Neural crest cell (in vitro differentiated cells): ENCODE data around the gene ATRNL1. TPM values are rescaled to one million over a fixed set of nuclear protein-coding genes. Genes with fewer than 3 reads are reported as not detected.

Experiments
- DNase-seq: peaks from one replicate; pipeline ENCODE4 v3.0.0; 2021; ENCODE audit warnings: low read depth, mixed read lengths, low spot score
- H3K27ac Mint-ChIP-seq: one replicate; pipeline ENCODE4 v1.8.0; 2021; ENCODE audit warnings: mild to moderate bottlenecking, mixed read lengths; ENCODE audit not compliant: unreplicated experiment
- H3K27me3 Mint-ChIP-seq: 2 replicates; pipeline ENCODE4 v1.8.0; 2021; ENCODE audit warnings: low read depth, mild to moderate bottlenecking, mixed read lengths
- H3K36me3 Mint-ChIP-seq: 2 replicates; pipeline ENCODE4 v1.8.0; 2021; ENCODE audit warnings: low read depth, mild to moderate bottlenecking, mixed read lengths
- H3K4me1 Mint-ChIP-seq: 2 replicates; pipeline ENCODE4 v1.8.0; 2021; ENCODE audit warnings: mixed read lengths
- H3K4me3 Mint-ChIP-seq: one replicate; pipeline ENCODE4 v1.8.0; 2021; ENCODE audit warnings: mild to moderate bottlenecking, mixed read lengths
- H3K9me3 Mint-ChIP-seq: 2 replicates; pipeline ENCODE4 v1.8.0; 2021; ENCODE audit warnings: mixed read lengths
- total RNA-seq: library from RNA; stranded (reverse); gene quantifications from 2 replicates; pipeline ENCODE4 v1.2.1, GENCODE V29; 2021
- TF ChIP-seq, protein P1 (sequence below): fragments of 200-600 bp; sonication (generic); conservative IDR thresholded peaks from 2 replicates; pipeline ENCODE4 v1.5.0; 2021; ENCODE audit warnings: antibody characterized with exemption, mild to moderate bottlenecking

The ATRNL1 gene
- total RNA-seq, 1 donor from 2014 or later: 46.9 TPM

GRCh38 chr10:115801457-115801856 lies 708.3 kb downstream of the ATRNL1 start:
- Mint-ChIP-seq H3K36me3 (peaks cover under 1% of the 10 kb centered on the region), H3K27ac (no peak overlapping the region), H3K27me3 (no peaks in the 10 kb centered on the region), H3K4me3 (no peak overlapping the region), H3K4me1 (peaks cover 4% of the 10 kb centered on the region), H3K9me3 (no peaks in the 10 kb centered on the region)
- DNase-seq: no peak
- TF ChIP-seq, protein P1, sequence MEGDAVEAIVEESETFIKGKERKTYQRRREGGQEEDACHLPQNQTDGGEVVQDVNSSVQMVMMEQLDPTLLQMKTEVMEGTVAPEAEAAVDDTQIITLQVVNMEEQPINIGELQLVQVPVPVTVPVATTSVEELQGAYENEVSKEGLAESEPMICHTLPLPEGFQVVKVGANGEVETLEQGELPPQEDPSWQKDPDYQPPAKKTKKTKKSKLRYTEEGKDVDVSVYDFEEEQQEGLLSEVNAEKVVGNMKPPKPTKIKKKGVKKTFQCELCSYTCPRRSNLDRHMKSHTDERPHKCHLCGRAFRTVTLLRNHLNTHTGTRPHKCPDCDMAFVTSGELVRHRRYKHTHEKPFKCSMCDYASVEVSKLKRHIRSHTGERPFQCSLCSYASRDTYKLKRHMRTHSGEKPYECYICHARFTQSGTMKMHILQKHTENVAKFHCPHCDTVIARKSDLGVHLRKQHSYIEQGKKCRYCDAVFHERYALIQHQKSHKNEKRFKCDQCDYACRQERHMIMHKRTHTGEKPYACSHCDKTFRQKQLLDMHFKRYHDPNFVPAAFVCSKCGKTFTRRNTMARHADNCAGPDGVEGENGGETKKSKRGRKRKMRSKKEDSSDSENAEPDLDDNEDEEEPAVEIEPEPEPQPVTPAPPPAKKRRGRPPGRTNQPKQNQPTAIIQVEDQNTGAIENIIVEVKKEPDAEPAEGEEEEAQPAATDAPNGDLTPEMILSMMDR: no peak

DNA sequence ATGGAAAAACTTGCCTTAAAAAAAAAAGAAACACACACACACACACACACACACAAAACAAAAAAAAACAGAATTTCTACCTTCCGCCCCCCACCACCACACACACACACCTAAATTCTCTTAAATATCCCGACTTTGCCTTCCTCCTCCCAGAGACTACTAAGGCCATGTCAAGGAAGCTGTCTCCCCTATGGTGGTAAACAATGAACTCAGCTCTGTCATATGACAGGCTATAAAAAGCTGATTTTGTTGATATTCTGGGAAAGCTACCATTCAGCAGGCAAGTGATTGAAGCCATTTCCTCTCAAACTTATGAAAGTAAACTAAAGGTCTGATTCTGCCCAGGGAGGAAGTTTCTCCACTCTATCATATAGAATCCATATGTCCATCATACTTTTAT lies 708.8 kb downstream of the ATRNL1 start:
- DNase-seq: no peak
- Mint-ChIP-seq H3K27ac (no peak overlapping the region), H3K9me3 (no peaks in the 10 kb centered on the region), H3K4me1 (peaks cover 4% of the 10 kb centered on the region), H3K4me3 (no peak overlapping the region), H3K27me3 (no peaks in the 10 kb centered on the region), H3K36me3 (no peaks in the 10 kb centered on the region)
- TF ChIP-seq, protein P1: no peak

- Mint-ChIP-seq H3K27me3 (no peaks in the 10 kb centered on the region), H3K9me3 (no peaks in the 10 kb centered on the region), H3K4me1 (peaks cover 4% of the 10 kb centered on the region), H3K27ac (no peak overlapping the region), H3K4me3 (no peak overlapping the region), H3K36me3 (no peaks in the 10 kb centered on the region)
- DNase-seq: no peak
- TF ChIP-seq, protein P1: no peak
These were observed 709.7 kb downstream of the ATRNL1 start for GRCh38 chr10:115802911-115803310.

DNA sequence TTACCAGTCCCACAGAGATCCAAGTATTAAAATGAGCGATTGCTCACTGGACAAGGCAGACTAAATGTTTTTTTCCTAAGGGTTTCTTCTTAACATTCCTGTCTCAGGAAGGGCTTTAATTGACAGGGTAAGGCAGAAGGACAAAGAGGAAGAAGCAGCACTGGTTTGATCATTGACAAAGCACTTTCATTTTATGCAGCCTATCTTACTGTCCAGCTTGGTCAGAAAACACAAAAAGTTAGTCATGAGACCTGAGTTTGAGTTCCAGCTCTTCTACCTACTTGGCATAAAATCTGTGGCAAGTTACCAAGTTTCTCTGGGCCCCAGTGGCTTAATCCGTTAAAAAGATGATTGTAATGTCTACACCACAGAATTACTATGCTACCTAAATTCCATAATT lies 721.4 kb downstream of the ATRNL1 start:
- TF ChIP-seq, protein P1: no peak
- Mint-ChIP-seq H3K4me1 (peaks cover 5% of the 10 kb centered on the region), H3K27ac (no peak overlapping the region), H3K4me3 (no peak overlapping the region), H3K9me3 (no peaks in the 10 kb centered on the region), H3K36me3 (no peaks in the 10 kb centered on the region), H3K27me3 (no peaks in the 10 kb centered on the region)
- DNase-seq: no peak

DNA sequence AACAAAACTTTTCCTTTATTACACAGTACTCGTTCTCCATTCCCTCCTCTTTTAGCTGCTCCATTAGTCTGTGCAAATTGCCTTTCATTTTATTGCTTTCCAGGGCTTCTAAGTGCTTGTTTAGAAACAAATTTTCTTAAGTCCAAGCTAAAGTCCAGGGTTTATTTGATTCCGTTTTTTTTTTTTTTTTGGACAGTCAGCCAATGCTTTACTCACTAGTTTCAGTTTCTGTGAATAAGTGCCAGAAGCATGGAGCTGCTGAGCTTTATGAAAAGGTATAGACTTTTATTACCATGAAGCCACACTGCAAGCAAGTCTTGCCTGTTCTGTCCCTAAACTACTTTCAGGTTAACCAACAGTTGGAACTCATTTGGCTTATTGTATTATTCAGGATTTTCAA lies 724.8 kb downstream of the ATRNL1 start:
- Mint-ChIP-seq H3K36me3 (peaks cover 8% of the 10 kb centered on the region), H3K27me3 (no peaks in the 10 kb centered on the region), H3K9me3 (peaks cover 11% of the 10 kb centered on the region), H3K27ac (no peak overlapping the region), H3K4me1 (peaks cover 5% of the 10 kb centered on the region), H3K4me3 (no peak overlapping the region)
- DNase-seq: no peak
- TF ChIP-seq, protein P1: no peak

DNA sequence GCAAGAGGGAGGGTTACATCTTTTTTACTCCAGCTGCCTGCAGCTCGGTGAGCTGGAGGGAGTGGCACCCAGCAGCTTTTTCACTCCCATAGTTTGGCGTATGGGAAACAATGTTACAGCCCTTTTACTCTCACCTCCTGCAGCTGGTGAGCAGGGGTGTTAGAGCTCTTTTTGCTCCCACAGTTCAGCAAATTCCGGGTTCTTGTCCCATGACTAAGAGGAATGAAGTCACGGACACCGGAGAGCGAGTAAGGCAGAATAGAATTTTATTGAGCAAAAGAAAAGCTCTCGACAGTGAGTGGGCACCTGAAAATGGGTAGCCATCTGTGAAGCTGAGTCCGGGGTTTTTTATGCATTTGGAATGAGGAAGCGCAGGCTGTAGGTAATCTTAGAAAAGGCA lies 733.2 kb downstream of the ATRNL1 start:
- Mint-ChIP-seq H3K4me1 (peaks cover 15% of the 10 kb centered on the region), H3K36me3 (peaks cover 14% of the 10 kb centered on the region), H3K4me3 (no peak overlapping the region), H3K27ac (no peak overlapping the region), H3K9me3 (peaks cover 13% of the 10 kb centered on the region), H3K27me3 (no peaks in the 10 kb centered on the region)
- no peak for DNase-seq
- TF ChIP-seq, protein P1: no peak
